ENCODE results near the gene LPP.
"Not testable (repeated sequence)": the region's sequence is repeated elsewhere in the genome, so short reads cannot be mapped to it uniquely, and the experiment has no call there.

Gene LPP

GRCh38 chr3:188617988-188618701 lies 464.2 kb downstream of the LPP start:
- no peak for DNase-seq (ENCODE audit: low spot score)

- no peak for DNase-seq (ENCODE audit: low spot score)
Measured at GRCh38 chr3:188620752-188621151, 466.8 kb downstream of the LPP start.

GRCh38 chr3:188624384-188624783 lies 470.4 kb downstream of the LPP start:
- DNase-seq (ENCODE audit: low spot score) = no peak

GRCh38 chr3:188624828-188625227 lies 470.9 kb downstream of the LPP start:
- no peak for DNase-seq (ENCODE audit: low spot score)

GRCh38 chr3:188627652-188628051 lies 473.7 kb downstream of the LPP start:
- no peak for DNase-seq (ENCODE audit: low spot score)

GRCh38 chr3:188631291-188632010 lies 477.5 kb downstream of the LPP start:
- DNase-seq (ENCODE audit: low spot score) = no peak

GRCh38 chr3:188633206-188633605 lies 479.2 kb downstream of the LPP start:
- no peak for DNase-seq (ENCODE audit: low spot score)

GRCh38 chr3:188634285-188634684 lies 480.3 kb downstream of the LPP start:
- DNase-seq (ENCODE audit: low spot score) = no peak

- DNase-seq (ENCODE audit: low spot score) = no peak
Measured at GRCh38 chr3:188635258-188636042, 481.5 kb downstream of the LPP start.

- not testable (repeated sequence) for DNase-seq (ENCODE audit: low spot score)
Measured at GRCh38 chr3:188636292-188636691, 482.3 kb downstream of the LPP start.

- no peak for DNase-seq (ENCODE audit: low spot score)
Measured at GRCh38 chr3:188641076-188641475, 487.1 kb downstream of the LPP start.

GRCh38 chr3:188643736-188644135 lies 489.8 kb downstream of the LPP start:
- DNase-seq (ENCODE audit: low spot score) = no peak

- no peak for DNase-seq (ENCODE audit: low spot score)
Measured at GRCh38 chr3:188646592-188646991, 492.6 kb downstream of the LPP start.

- DNase-seq (ENCODE audit: low spot score) = no peak
Measured at GRCh38 chr3:188647237-188647636, 493.3 kb downstream of the LPP start.

- DNase-seq (ENCODE audit: low spot score) = no peak
Measured at GRCh38 chr3:188649521-188649920, 495.6 kb downstream of the LPP start.

GRCh38 chr3:188656196-188656982 lies 502.4 kb downstream of the LPP start:
- DNase-seq (ENCODE audit: low spot score) = no peak

- DNase-seq (ENCODE audit: low spot score) = no peak
Measured at GRCh38 chr3:188658606-188659005, 504.6 kb downstream of the LPP start.

GRCh38 chr3:188659449-188660090 lies 505.6 kb downstream of the LPP start:
- no peak for DNase-seq (ENCODE audit: low spot score)

- no peak for DNase-seq (ENCODE audit: low spot score)
Measured at GRCh38 chr3:188660415-188660814, 506.5 kb downstream of the LPP start.

GRCh38 chr3:188661806-188662205 lies 507.8 kb downstream of the LPP start:
- DNase-seq (ENCODE audit: low spot score) = no peak

- DNase-seq (ENCODE audit: low spot score) = no peak
Measured at GRCh38 chr3:188662214-188662613, 508.3 kb downstream of the LPP start.
